SHP77 (cell line): ENCODE results near the gene INSM2.

Experiments
- DNase-seq, 2 experiments: peaks; one replicate each; lab custom pipeline; 2025; lab: John Stamatoyannopoulos, UW

Gene INSM2, protein sequence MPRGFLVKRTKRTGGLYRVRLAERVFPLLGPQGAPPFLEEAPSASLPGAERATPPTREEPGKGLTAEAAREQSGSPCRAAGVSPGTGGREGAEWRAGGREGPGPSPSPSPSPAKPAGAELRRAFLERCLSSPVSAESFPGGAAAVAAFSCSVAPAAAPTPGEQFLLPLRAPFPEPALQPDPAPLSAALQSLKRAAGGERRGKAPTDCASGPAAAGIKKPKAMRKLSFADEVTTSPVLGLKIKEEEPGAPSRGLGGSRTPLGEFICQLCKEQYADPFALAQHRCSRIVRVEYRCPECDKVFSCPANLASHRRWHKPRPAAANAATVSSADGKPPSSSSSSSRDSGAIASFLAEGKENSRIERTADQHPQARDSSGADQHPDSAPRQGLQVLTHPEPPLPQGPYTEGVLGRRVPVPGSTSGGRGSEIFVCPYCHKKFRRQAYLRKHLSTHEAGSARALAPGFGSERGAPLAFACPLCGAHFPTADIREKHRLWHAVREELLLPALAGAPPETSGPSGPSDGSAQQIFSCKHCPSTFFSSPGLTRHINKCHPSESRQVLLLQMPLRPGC

DNA sequence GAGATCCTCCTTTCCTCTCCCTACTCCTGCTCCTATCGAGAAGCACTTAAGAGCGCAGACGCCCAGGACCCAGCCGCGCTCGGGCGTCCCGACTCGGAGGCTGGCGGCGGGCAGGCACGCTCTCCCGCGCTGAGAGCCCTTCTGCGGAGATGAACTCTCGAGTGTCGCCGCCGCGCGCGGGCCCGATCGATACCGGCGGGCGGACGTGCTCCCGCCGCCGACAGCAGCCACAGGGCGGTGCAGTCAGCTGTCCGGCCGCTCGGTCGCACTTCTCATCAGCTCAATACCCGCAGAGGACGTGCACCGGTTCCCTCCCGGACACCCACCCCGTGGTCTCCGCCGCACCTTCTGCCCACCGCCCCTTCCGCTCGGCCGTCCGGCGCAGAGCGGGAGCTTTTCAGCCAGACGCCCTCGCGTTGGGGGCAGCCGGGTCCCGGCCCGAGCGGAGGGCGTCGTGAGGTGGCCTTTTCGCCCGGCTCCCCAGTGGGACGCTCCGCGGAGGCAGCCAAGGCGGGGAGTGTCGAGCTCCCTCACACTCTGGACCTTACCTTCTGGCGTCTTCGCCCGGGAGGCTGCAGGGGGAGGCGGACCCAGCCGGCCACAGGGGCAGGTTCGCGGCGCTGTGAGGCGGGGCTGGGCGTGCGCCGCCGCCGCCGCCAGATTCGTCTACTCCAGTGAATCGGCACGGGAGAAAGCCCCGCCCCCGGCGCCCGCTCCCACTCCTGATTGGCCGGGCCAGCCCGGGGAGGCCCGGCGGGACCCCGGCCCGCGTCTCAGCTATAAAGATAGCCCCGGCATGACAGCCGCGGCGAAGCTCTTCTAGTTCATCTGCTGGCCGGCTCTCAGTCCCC is at the start of gene INSM2:
INSM2 (plus strand) TSS at position 808 of the 851 bp plus-strand sequence. CDS start 89 bp downstream, outside the sequence.
- DNase-seq: peak; percentile 90 to 92

DNA sequence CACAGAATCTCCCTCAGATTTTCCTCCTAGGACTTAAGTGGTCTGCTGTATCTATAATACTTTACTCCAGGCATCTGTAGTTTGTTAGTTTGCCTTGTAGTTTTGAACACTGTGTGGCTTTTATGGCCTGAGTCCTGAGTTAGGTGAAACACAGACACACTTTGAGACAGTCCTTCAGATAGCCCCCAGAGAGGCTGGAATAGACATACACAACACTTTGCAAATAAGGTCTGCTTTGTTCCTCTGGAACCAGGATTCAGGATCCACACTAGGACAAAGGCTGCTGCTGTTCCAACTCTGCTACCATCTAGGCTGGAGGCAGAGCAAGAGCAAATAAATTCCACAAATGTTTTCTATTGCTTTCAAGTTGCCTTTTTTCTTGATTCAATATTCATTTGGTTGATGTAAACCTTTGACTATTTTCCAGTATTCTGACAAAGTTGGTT is 41.4 kb upstream of the INSM2 start:
- no peak for DNase-seq

DNA sequence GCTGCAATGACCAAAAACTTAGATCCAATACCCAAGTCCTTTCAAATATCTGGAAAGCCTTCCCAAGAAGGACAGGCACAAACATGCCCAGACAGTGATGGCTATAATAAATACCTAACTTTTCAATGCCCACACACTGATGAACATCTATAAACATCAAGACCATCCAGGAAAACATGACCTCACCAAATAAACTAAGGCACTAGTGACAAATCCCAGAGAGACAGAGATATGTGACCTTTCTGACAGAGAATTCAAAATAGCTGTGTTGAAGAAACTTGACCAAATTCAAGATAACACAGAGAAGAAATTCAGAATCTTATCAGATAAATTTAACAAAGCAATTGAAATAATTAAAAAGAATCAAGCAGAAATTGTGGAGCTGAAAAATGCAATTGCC is 38.7 kb upstream of the INSM2 start:
- DNase-seq: no peak

DNA sequence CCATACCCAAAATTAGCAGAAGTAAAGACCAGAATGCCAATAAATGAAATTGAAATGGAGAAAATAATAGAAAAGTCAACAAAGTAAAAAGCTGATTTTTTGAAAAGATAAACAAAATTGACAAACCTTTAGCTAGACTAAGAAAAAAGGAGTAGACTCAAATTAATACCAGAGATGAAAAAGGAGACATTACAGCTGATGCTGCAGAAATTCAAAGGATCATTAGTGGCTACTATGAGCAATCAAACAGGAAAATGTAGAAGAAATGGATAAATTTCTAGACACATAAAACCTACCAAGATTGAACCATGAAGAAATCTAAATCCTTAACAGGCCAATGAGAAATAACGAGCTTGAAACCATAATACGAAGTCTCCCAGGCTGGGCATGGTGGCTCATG is 34.8 kb upstream of the INSM2 start:
- no peak for DNase-seq

DNA sequence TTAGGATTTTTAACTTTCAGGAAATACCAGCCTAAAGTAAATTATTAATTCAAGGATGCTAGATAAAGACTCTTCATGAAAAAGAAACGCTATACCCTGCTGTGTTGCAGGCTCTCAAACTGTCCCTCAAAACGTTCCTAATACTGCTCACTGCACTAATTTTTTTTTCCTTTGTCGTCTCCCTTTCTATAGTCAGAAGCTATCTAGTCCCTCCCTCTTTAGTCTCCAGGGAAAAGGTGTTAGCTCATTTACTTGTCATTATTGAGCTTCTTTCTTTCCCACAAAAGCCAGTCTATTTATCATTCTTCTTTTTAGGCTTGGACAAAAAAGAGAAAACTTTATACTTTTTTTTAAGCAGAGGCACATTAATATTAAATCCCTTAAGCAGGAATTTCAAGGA is 30.3 kb upstream of the INSM2 start:
- DNase-seq: no peak

DNA sequence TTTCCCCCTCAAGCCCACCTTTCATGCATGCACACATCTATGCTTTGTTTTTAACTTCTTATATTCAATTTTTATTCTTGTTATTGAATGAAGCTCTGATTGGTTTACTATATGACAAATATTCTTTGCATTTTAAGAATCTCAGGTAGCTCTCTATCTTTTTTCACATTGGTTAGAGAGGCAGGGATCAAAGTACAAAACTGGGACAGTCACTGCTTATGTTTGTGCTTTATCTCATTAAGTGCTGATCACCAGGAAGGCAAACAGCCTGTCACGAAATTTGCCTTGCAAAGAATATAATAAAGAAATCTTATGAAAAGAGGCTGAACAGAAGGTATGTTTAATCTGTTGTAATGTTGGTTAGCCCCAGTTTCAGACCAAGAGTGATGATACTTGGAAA is 29.7 kb upstream of the INSM2 start:
- DNase-seq: no peak

DNA sequence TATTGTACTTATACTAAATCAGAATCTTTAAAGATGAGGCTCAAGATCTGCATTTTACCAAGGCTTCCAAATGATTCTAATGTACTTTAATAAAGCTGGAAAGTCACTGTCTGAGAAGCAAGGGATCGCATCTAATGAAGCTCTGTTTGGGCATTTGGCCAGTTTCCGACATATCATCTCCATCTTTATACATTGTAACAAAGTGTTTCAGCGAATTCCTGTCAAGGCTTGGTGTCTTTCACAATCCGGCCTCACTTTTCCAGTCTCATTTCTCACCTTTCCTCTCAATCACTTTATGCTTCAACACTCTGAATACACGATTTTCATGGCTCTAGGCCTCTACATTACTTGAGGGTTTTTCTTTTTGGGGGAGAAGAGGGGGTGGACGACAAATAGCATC is 27.5 kb upstream of the INSM2 start:
- DNase-seq: no peak

DNA sequence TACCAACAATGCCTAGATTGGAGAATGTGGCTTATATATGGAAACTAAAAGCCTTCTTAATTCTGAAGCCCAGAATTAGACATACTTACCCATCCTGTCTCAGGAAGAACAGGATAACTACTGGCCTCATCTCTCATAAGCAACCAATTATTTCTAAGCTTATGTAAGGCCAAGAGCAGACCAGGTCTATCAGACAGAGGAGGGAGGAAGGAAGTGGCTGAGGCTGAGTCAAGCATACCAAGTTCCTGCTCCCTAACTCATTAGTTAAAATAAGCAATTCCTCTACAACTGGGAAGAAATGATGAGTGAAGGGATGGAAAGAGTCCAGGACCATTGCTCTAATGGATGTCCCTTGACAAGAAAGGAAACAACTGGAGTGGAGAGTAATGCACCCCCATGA is 27.0 kb upstream of the INSM2 start:
- no peak for DNase-seq

DNA sequence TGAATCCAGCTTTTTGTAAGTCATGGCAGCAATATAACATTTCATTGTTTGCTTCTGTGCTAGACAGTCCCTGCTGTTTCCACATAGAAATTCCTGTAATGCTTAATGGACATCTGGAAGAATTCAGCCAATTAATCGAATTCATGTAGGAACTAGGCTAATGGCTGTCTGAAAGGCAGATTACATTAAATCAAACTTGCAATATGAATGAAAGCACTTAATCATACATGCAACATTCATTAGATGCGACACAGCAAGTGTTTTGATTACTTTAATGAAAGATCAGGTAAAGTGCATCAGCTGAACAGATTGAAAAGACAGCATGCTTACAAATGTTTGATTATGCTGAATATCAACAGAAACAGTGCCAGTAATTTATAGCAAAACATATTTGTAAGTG is 24.1 kb upstream of the INSM2 start:
- DNase-seq: no peak

DNA sequence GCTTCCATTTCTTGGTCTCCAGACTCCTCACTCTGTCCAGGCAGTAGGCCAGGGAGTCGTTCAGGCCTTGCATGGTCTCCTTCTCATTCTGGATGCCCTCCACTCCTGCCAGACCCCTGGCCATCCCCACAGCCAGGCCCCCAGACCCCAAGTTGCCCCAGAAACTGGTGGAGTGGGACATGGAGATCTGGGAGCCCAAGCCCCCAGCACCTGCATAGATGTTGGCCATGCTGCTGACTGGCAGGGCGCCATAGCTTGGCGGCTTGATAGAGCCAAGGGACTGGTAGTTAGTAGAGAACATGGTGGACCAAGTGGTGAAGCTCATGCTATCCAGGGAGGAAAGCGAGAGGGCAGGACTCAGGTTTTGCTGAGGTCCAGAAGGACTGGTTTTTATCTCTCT is 21.2 kb upstream of the INSM2 start:
- DNase-seq: no peak

DNA sequence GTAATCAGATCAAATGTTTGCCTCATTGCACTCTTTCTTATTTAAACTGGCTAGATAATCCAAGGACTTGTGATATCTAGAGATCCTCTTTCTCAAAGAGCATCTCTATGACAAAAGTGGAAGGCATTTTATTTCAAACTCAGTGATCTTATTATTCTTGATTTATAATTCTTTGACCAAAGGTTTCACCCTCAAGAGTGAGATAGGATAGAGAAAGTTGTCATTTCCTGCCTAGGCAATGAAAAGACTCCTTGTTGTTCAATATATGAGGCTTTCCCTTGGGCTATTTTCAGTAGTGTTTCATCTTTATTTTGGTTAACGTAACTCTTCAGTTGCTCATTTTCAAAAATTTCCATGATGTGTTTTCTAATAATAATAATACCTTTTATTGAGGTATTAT is 18.0 kb upstream of the INSM2 start:
- no peak for DNase-seq

DNA sequence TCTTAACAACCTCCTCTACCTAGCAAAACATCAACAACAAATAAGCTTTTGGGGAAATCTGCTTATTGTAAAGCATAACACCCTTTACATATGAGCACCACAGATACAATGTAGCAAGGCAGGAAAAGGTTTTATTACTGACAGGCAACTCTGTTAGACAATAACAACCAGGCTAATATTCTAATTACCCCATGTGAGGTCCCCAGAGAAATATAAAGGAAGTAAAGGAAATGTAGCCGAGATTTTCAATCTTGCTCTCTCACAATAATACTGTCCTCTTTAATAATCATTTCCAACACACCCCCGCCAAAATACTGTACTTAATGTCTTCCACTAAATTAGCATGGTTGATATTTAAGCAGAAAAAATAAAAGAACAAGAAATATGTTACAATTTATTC is 14.0 kb upstream of the INSM2 start:
- DNase-seq: no peak

DNA sequence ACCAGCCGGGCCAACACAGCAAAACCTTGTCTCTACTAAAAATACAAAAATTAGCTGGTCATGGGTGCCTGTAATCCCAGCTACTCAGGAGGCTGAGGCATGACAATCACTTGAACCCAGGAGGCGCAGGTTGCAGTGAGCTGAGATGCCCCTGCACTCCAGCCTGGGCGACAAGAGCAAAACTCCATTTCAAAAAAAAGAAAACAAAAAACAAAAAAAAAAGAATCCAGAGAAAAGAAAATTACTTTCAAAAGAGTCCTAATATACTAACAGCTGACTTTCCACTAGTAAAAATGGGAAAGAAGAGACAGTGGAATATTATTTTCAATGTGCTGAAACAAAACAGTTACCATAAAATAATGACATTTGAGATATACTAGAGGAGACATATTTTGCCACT is 8.3 kb upstream of the INSM2 start:
- no peak for DNase-seq

DNA sequence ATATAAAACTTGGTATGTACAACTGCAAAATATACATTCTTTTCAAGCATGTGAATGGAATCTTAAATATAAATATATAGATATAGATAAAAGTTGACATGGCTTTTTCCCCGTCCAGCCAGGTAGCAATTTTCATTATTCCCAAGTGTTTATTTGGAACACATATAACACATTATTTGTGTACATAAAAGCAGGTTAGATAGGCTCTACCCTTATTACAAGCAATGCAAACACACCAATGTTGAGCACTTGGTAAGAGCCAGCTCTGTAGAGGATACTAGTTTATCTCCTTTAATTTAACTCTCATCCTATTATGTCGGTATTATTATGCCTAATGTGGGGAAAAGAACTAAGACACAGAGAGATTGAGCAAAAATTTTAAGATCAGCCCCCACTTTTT is 7.0 kb upstream of the INSM2 start:
- DNase-seq: no peak

DNA sequence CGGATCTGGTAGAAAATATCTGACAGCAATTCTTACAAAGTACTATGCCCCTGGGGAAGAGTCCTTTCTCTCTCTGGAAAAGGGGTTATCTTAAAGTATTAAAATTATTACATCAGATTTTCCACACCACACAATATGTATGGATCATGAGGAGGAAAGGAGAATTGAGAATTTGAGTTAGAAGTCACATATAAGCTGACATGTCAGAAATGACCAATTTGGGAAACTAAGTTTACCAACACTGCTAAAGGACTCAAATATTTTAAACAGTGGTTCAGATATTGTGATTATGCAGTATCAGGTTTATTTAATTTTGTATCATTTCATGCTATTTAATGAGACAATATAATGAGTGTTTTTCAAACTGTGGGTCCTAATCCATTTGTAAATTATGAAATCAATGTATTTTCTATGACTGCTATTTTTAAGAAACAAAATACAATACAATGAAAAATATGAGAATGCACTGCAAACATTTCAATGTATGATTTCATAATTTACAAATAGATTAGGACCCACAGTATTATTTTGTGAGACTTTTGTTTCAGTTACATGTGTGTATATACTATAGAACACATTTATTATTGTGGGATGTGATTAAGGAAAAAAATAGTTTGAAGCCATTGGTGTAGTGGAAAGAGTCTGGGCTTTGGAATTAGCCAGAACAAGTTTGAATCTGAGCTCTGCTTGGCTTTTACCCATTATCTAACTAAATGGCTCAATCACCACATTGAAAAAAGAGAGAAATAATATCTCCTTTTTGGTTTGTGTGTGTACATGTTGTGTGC is 1.8 kb upstream of the INSM2 start:
- no peak for DNase-seq

DNA sequence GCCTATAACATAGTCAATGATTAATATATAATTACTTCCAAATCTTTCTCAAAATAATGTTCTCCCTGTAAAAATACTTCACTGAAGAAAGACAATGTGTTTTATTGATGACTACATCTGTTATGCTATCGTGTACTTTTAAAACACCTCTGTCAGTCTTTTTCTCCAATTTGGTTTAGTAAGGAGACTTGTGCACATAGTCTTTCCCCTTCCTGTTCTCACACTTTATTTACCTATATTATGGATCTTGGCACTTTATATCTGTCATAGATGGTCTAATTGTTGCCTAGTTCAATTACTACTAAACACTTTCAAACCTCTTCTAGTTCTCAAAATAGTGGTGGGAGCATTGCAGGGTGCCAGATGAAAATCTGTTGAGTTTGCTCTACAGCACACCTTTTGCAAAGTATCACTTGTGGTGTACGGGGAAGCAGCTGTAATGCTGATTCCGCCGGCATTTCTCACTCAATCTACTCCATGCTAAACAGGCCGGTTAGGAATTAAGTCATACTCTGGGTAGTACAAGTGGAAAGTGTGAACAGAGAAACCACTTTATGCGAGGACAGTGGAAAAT is 1.1 kb upstream of the INSM2 start:
- no peak for DNase-seq

DNA sequence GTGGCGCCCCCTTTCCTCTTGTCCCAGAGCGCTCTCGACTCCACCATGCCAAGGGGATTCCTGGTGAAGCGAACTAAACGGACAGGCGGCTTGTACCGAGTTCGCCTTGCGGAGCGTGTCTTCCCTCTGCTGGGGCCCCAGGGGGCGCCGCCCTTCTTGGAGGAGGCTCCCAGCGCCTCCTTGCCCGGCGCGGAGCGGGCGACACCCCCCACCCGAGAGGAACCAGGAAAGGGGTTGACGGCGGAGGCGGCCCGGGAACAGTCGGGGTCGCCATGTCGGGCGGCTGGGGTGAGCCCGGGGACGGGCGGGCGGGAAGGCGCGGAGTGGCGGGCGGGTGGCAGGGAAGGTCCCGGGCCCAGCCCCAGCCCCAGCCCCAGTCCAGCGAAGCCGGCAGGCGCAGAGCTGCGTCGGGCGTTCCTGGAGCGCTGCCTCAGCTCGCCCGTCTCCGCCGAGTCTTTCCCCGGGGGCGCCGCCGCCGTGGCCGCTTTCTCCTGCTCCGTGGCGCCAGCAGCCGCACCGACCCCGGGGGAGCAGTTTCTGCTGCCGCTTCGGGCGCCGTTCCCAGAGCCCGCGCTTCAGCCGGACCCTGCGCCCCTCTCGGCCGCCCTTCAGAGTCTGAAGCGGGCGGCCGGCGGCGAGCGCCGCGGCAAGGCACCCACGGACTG is 376 bp downstream of the INSM2 start:
- DNase-seq: peak in 1 of 2 experiments; percentile 46

DNA sequence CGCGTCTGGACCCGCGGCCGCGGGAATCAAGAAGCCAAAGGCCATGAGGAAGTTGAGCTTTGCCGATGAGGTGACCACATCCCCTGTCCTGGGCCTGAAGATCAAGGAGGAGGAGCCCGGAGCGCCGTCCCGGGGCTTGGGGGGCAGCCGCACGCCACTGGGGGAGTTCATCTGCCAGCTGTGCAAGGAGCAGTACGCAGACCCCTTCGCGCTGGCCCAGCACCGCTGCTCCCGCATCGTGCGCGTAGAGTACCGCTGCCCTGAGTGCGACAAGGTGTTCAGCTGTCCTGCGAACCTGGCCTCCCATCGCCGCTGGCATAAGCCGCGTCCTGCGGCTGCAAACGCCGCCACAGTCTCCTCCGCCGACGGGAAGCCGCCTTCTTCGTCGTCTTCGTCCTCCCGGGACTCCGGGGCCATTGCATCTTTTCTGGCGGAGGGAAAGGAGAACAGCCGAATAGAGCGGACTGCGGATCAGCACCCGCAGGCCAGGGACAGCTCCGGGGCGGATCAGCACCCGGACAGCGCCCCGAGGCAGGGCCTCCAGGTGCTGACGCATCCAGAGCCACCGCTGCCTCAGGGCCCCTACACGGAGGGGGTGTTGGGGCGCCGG is 1.0 kb downstream of the INSM2 start:
- DNase-seq: peak; percentile 17 to 34

DNA sequence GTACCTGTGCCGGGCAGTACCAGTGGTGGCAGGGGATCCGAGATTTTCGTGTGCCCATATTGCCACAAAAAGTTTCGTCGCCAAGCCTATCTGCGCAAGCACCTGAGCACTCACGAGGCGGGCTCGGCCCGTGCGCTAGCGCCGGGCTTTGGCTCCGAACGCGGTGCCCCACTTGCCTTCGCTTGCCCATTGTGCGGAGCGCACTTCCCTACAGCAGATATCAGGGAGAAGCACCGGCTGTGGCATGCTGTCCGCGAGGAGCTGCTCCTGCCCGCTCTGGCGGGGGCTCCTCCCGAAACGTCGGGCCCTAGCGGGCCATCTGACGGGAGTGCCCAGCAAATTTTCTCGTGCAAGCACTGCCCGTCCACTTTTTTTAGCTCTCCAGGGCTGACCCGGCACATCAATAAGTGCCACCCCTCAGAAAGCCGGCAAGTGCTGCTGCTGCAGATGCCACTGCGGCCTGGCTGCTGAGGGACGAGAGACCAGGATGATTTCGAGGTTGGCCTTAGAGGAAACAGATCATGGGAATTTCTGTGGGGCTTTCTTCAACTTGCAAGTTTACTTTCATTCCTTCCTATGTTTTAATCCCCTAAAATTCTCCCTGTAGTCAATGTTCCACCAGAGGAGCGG is 1.6 kb downstream of the INSM2 start:
- DNase-seq: no peak

DNA sequence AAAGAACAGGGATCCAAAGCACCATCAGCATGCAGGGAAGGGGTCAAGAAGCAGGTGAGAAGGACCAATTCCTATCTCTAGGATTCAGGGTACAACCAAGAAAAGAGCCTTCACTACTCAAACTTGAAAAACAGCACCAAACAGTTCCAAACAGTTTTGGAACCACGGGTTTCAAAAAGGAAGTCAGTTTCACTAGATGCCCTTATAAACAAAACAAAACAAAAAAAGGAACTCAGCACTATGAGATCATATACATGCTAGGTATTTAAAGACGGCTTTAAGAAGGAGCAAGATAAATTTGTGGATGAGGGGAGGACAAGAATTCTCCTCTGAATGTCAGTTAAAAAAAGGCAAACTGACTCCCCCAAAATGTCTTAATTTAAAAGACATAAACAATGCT is 6.0 kb downstream of the INSM2 start:
- no peak for DNase-seq
